H9 (cell line): Measurements from ENCODE around the gene DGUOK. TPM values are rescaled to one million over a fixed set of nuclear protein-coding genes. Genes with fewer than 3 reads are reported as not detected.

ENCODE experiments used
- DNase-seq: peaks from one replicate; pipeline ENCODE4 v3.0.0-alpha.2; 2017
- H2AFZ ChIP-seq: one replicate; pipeline ENCODE4 v1.6.1; 2013; ENCODE audit warnings: mild to moderate bottlenecking, low read length, control low read depth, moderate library complexity
- H2AK5ac ChIP-seq: 2 replicates; pipeline ENCODE4 v1.6.1; 2013; ENCODE audit warnings: low read length, control low read depth, mixed read lengths; ENCODE audit not compliant: insufficient read length
- H2BK120ac ChIP-seq: one replicate; pipeline ENCODE4 v1.6.1; 2013; ENCODE audit warnings: low read depth, mild to moderate bottlenecking, low read length, control low read depth, inconsistent platforms; ENCODE audit not compliant: poor library complexity, severe bottlenecking
- H2BK12ac ChIP-seq: 2 replicates; pipeline ENCODE4 v1.6.1; 2013; ENCODE audit warnings: low read length, control low read depth, mixed read lengths, low read depth; ENCODE audit not compliant: insufficient read length
- H2BK15ac ChIP-seq: 2 replicates; pipeline ENCODE4 v1.6.1; 2013; ENCODE audit warnings: low read depth, low read length, control low read depth
- H2BK20ac ChIP-seq: one replicate; pipeline ENCODE4 v1.6.1; 2013; ENCODE audit warnings: low read depth, mild to moderate bottlenecking, low read length, control low read depth, inconsistent platforms; ENCODE audit not compliant: poor library complexity, severe bottlenecking
- H2BK5ac ChIP-seq: 2 replicates; pipeline ENCODE4 v1.6.1; 2013; ENCODE audit warnings: low read length, control low read depth, mixed read lengths; ENCODE audit not compliant: insufficient read length
- H3K14ac ChIP-seq: 2 replicates; pipeline ENCODE4 v1.6.1; 2013; ENCODE audit warnings: low read length, control low read depth; ENCODE audit not compliant: insufficient read depth
- H3K18ac ChIP-seq: 2 replicates; pipeline ENCODE4 v1.6.1; 2013; ENCODE audit warnings: low read depth, mild to moderate bottlenecking, mixed read lengths, low read length, control low read depth; ENCODE audit not compliant: insufficient read length
- H3K23ac ChIP-seq: 2 replicates; pipeline ENCODE4 v1.6.1; 2013; ENCODE audit warnings: low read length, control low read depth, mixed read lengths, low read depth; ENCODE audit not compliant: insufficient read length
- H3K23me2 ChIP-seq: 2 replicates; pipeline ENCODE4 v1.6.1; 2013; ENCODE audit warnings: low read depth, mild to moderate bottlenecking, mixed read lengths, low read length, control low read depth; ENCODE audit not compliant: insufficient read length, poor library complexity, severe bottlenecking
- H3K27ac ChIP-seq: 2 replicates; pipeline ENCODE4 v1.5.1; 2013; ENCODE audit warnings: low read length, control low read depth, mixed read lengths, low read depth; ENCODE audit not compliant: insufficient read length
- H3K27me3 ChIP-seq: 2 replicates; pipeline ENCODE4 v1.6.1; 2013; ENCODE audit warnings: low read length, control low read depth, inconsistent platforms; ENCODE audit not compliant: insufficient read depth
- H3K4ac ChIP-seq: 2 replicates; pipeline ENCODE4 v1.6.1; 2013; ENCODE audit warnings: low read depth, mild to moderate bottlenecking, control low read depth, inconsistent platforms, low read length, moderate library complexity
- H3K4me1 ChIP-seq: 2 replicates; pipeline ENCODE4 v1.6.1; 2013; ENCODE audit warnings: low read length, control low read depth, inconsistent platforms; ENCODE audit not compliant: insufficient read depth
- H3K4me2 ChIP-seq: 2 replicates; pipeline ENCODE4 v1.6.1; 2013; ENCODE audit warnings: low read length, control low read depth, mixed read lengths; ENCODE audit not compliant: insufficient read length, insufficient read depth
- H3K56ac ChIP-seq: 2 replicates; pipeline ENCODE4 v1.6.1; 2013; ENCODE audit warnings: low read depth, mild to moderate bottlenecking, mixed read lengths, low read length, control low read depth; ENCODE audit not compliant: insufficient read length
- H3K79me1 ChIP-seq: 2 replicates; pipeline ENCODE4 v1.6.1; 2013; ENCODE audit warnings: low read depth, mild to moderate bottlenecking, moderate library complexity, low read length, control low read depth, inconsistent platforms; ENCODE audit not compliant: insufficient read depth, poor library complexity, severe bottlenecking
- H3K79me2 ChIP-seq: 2 replicates; pipeline ENCODE4 v1.6.1; 2013; ENCODE audit warnings: low read length, control low read depth, inconsistent platforms; ENCODE audit not compliant: insufficient read depth
- H3K9ac ChIP-seq: 2 replicates; pipeline ENCODE4 v1.6.1; 2013; ENCODE audit warnings: low read length, control low read depth, mixed read lengths; ENCODE audit not compliant: insufficient read length; ENCODE audit errors: extremely low read depth
- H3K9me3 ChIP-seq: one replicate; pipeline ENCODE4 v1.6.1; 2013; ENCODE audit warnings: low read depth, low read length, inconsistent platforms; ENCODE audit not compliant: control insufficient read depth
- H3T11ph ChIP-seq: one replicate; pipeline ENCODE4 v1.6.1; 2013; ENCODE audit warnings: mild to moderate bottlenecking, low read length, control low read depth, inconsistent platforms
- H4K20me1 ChIP-seq: one replicate; pipeline ENCODE4 v1.6.1; 2013; ENCODE audit not compliant: control insufficient read depth, insufficient read length, insufficient read depth
- H4K5ac ChIP-seq: 2 replicates; pipeline ENCODE4 v1.6.1; 2013; ENCODE audit warnings: low read depth, mild to moderate bottlenecking, mixed read lengths, low read length, control low read depth; ENCODE audit not compliant: insufficient read length
- H4K8ac ChIP-seq: replicated peaks from 2 replicates; pipeline ENCODE4 v1.6.1; 2013; ENCODE audit warnings: low read length, control low read depth, mixed read lengths, low read depth; ENCODE audit not compliant: insufficient read length
- H4K91ac ChIP-seq: 2 replicates; pipeline ENCODE4 v1.6.1; 2013; ENCODE audit warnings: low read depth, mild to moderate bottlenecking, moderate library complexity, mixed read lengths, low read length, control low read depth; ENCODE audit not compliant: insufficient read length
- H3K27ac Mint-ChIP-seq, 3 experiments: 2 replicates in 2 of 3; 3 replicates in 1 of 3; pipeline ENCODE4 v1.8.0; 2020 to 2021; ENCODE audit warnings: mixed read lengths in 3 of 3, mild to moderate bottlenecking in 1 of 3, moderate library complexity in 1 of 3
- H3K27me3 Mint-ChIP-seq: 2 replicates; pipeline ENCODE4 v1.8.0; 2021; ENCODE audit warnings: low read depth, mild to moderate bottlenecking, moderate library complexity, mixed read lengths
- H3K36me3 Mint-ChIP-seq, 3 experiments: 2 replicates in 2 of 3; 3 replicates in 1 of 3; pipeline ENCODE4 v1.8.0; 2020 to 2021; ENCODE audit warnings: low read depth in 3 of 3, mixed read lengths in 3 of 3; ENCODE audit not compliant: insufficient read depth in 1 of 3
- H3K4me1 Mint-ChIP-seq, 2 experiments: 2 replicates each; pipeline ENCODE4 v1.8.0; 2020; ENCODE audit warnings: mixed read lengths in 2 of 2
- H3K4me3 Mint-ChIP-seq, 2 experiments: 2 replicates in 1 of 2; 3 replicates in 1 of 2; pipeline ENCODE4 v1.8.0; 2020 to 2021; ENCODE audit warnings: mild to moderate bottlenecking in 2 of 2, mixed read lengths in 2 of 2, moderate library complexity in 1 of 2
- H3K9me3 Mint-ChIP-seq, 2 experiments: 2 replicates in 1 of 2; 3 replicates in 1 of 2; pipeline ENCODE4 v1.8.0; 2020; ENCODE audit warnings: mild to moderate bottlenecking in 2 of 2, mixed read lengths in 2 of 2, moderate library complexity in 1 of 2
- CTCF ChIP-seq: fragments of 200-600 bp; sonication (generic); conservative IDR thresholded peaks from 3 replicates; pipeline ENCODE4 v1.8.0; 2021; ENCODE audit warnings: antibody characterized with exemption, mild to moderate bottlenecking
- WGBS: extraction: QIAGEN DNeasy Blood & Tissue Kit; methylation state at CpG from one replicate; pipeline ENCODE4 v1.1.7; 2013; ENCODE audit warnings: missing lambda C conversion rate, low lambda C conversion rate, mixed read lengths; ENCODE audit not compliant: insufficient read length; ENCODE audit errors: extremely low coverage; 5-methylcytosine and 5-hydroxymethylcytosine counted together
- total RNA-seq: library from RNA; stranded (reverse); gene quantifications from 2 replicates; pipeline ENCODE4 v1.2.1, GENCODE V29; 2021

Gene DGUOK
- total RNA-seq, 1 experiment from 2014 or later, result 98.5 TPM

GRCh38 chr2:73895473-73895872 lies 31.2 kb upstream of the DGUOK start:
- H3K18ac ChIP-seq, result no peak overlapping the region
- no peaks in the 10 kb centered on the region for H3K36me3 Mint-ChIP-seq
- H3K9ac ChIP-seq, result no peak overlapping the region
- no peak overlapping the region for H3K23ac ChIP-seq
- H3K27ac Mint-ChIP-seq, result no peak overlapping the region
- no peak for DNase-seq
- WGBS, result no CpG with 5 or more reads among the region's 9 CpGs
- H4K91ac ChIP-seq, result no peak overlapping the region
- no peaks in the 10 kb centered on the region for H3K79me1 ChIP-seq
- H2AK5ac ChIP-seq, result no peak overlapping the region
- no peak overlapping the region for H2BK5ac ChIP-seq
- H3K79me2 ChIP-seq, result no peaks in the 10 kb centered on the region
- no peaks in the 10 kb centered on the region for H3K9me3 ChIP-seq
- no peak overlapping the region for H4K8ac ChIP-seq
- no peak overlapping the region for H3K56ac ChIP-seq
- H3K4me3 Mint-ChIP-seq, result no peak overlapping the region
- no peak overlapping the region for H2AFZ ChIP-seq
- no peak overlapping the region for H3K14ac ChIP-seq
- no peaks in the 10 kb centered on the region for H3K27me3 ChIP-seq
- no peak overlapping the region for H3K4ac ChIP-seq
- H3T11ph ChIP-seq, result no peak overlapping the region
- no peak overlapping the region for H3K27ac ChIP-seq
- no peaks in the 10 kb centered on the region for H3K23me2 ChIP-seq
- H2BK20ac ChIP-seq, result no peak overlapping the region
- H2BK12ac ChIP-seq, result no peak overlapping the region
- peaks cover 8 to 13% of the 10 kb centered on the region in 2 experiments; a peak in 3 of 4 replicates for H3K4me1 Mint-ChIP-seq
- no peak overlapping the region for H2BK15ac ChIP-seq
- peaks cover 2% of the 10 kb centered on the region; the same call in 1 of the 2 replicates for H3K27me3 Mint-ChIP-seq
- H3K4me2 ChIP-seq, result no peak overlapping the region
- no peak overlapping the region for H2BK120ac ChIP-seq
- no peaks in the 10 kb centered on the region for H3K4me1 ChIP-seq
- H4K5ac ChIP-seq, result no peak overlapping the region
- TF ChIP-seq CTCF, result no peak
- no peaks in the 10 kb centered on the region for H4K20me1 ChIP-seq
- H3K9me3 Mint-ChIP-seq, result no peaks in the 10 kb centered on the region
